Lower leg skin (tissue), 4 donors: ENCODE results near the gene ERVV-1. TPM values are rescaled to one million over a fixed set of nuclear protein-coding genes. Genes with fewer than 3 reads are reported as not detected.

ENCODE experiments used
- DNase-seq, 2 donors: peaks; one replicate each; pipeline ENCODE4 v3.0.0-alpha.2; 2019; ENCODE audit warnings: low spot score in 2 of 2
- H3K4me3 ChIP-seq: fragments of 200-600 bp; sonication (generic); 2 replicates; pipeline ENCODE4 v1.5.1; 2017; ENCODE audit warnings: mild to moderate bottlenecking, low read depth; ENCODE audit not compliant: poor library complexity, severe bottlenecking
- POLR2A ChIP-seq, 2 donors: fragments of 450-650 bp; IDR thresholded peaks; one replicate each; pipeline ENCODE4 v1.6.1; 2016 to 2017; ENCODE audit warnings: antibody characterized with exemption in 2 of 2, mild to moderate bottlenecking in 1 of 2, moderate library complexity in 1 of 2
- WGBS, 2 donors: methylation state at CpG; one replicate each; pipeline ENCODE4 v1.1.5; 2018; 5-methylcytosine and 5-hydroxymethylcytosine counted together
- intact Hi-C: fragments of 100-400 bp; cut with DNase I; formaldehyde crosslinking; loops from one replicate; pipeline ENCODE4 v1.15.0; 2023; ENCODE audit warnings: low total_unique reads
- total RNA-seq, 4 donors: library from RNA; depleted of rRNA; stranded (reverse); fragments of >200 nt; gene quantifications; one replicate each; pipeline ENCODE4 v1.1.0, GENCODE V29; 2016
- TF ChIP-seq, protein P1 (sequence below), 3 donors: fragments of 450-650 bp; IDR thresholded peaks; one replicate each; pipeline ENCODE4 v1.5.1; 2016; ENCODE audit warnings: antibody characterized with exemption in 3 of 3, mild to moderate bottlenecking in 3 of 3, moderate library complexity in 2 of 3

The ERVV-1 gene
- total RNA-seq, 4 donors from 2014 or later, result not detected

- WGBS, 2 donors, result 87 to 88% methylated on average over 16 of the region's 16 CpGs
- TF ChIP-seq, protein P1, sequence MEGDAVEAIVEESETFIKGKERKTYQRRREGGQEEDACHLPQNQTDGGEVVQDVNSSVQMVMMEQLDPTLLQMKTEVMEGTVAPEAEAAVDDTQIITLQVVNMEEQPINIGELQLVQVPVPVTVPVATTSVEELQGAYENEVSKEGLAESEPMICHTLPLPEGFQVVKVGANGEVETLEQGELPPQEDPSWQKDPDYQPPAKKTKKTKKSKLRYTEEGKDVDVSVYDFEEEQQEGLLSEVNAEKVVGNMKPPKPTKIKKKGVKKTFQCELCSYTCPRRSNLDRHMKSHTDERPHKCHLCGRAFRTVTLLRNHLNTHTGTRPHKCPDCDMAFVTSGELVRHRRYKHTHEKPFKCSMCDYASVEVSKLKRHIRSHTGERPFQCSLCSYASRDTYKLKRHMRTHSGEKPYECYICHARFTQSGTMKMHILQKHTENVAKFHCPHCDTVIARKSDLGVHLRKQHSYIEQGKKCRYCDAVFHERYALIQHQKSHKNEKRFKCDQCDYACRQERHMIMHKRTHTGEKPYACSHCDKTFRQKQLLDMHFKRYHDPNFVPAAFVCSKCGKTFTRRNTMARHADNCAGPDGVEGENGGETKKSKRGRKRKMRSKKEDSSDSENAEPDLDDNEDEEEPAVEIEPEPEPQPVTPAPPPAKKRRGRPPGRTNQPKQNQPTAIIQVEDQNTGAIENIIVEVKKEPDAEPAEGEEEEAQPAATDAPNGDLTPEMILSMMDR (IDR thresholded peaks at IDR 0.05), result no peak
- no peak for TF ChIP-seq POLR2A (IDR thresholded peaks at IDR 0.05)
- intact Hi-C loops, result no loop called here
- no peak overlapping the region for H3K4me3 ChIP-seq
- peak in 1 of 2 donors; percentile 72 for DNase-seq
These were observed 22.8 kb upstream of the ERVV-1 start for GRCh38 chr19:52990759-52991418.

GRCh38 chr19:52991484-52991883, 22.2 kb upstream of the ERVV-1 start:
- intact Hi-C loops, result no loop called here
- TF ChIP-seq POLR2A (IDR thresholded peaks at IDR 0.05), result no peak
- TF ChIP-seq, protein P1 (IDR thresholded peaks at IDR 0.05), result no peak
- peak in 1 of 2 donors; percentile 69 for DNase-seq
- 78% methylated on average over 2 of the region's 2 CpGs for WGBS, 2 donors
- no peak overlapping the region for H3K4me3 ChIP-seq

GRCh38 chr19:52992109-52993004, 21.4 kb upstream of the ERVV-1 start:
- TF ChIP-seq, protein P1 (IDR thresholded peaks at IDR 0.05), result no peak
- TF ChIP-seq POLR2A (IDR thresholded peaks at IDR 0.05), result no peak
- WGBS, 2 donors, result 19 to 21% methylated on average over 26 of the region's 26 CpGs
- peak in 1 of 2 donors; percentile 87 for DNase-seq
- peak overlapping the region; percentile 15 for H3K4me3 ChIP-seq
- intact Hi-C loops, result no loop called here

- intact Hi-C loops, result no loop called here
- peak overlapping the region; percentile 15 for H3K4me3 ChIP-seq
- peak; percentile 67 to 95 for DNase-seq
- TF ChIP-seq, protein P1 (IDR thresholded peaks at IDR 0.05), result no peak
- no peak for TF ChIP-seq POLR2A (IDR thresholded peaks at IDR 0.05)
- 0% methylated on average over 44 to 47 of the region's 50 CpGs for WGBS, 2 donors
These were observed 20.2 kb upstream of the ERVV-1 start for GRCh38 chr19:52993342-52994178.

DNA sequence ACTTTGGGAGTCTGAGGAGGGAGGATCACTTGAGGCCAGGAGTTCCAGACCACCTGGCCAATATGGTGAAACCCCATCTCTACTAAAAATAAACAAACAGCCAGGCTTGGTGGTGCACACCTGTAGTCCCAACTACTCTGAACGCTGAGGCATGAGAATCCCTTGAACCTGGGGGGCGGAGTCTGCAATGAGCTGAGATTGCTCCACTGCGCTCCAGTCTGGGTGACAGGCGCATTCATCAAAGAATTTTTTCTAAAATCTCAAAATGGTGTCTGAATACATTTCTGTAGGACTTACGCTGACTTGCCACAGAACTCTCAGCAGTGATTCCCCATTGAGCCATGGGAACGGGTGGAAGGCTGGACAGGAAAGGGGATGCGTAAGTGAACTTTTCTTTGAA, 18.0 kb upstream of the ERVV-1 start:
- intact Hi-C loops, result no loop called here
- TF ChIP-seq, protein P1 (IDR thresholded peaks at IDR 0.05), result no peak
- no peak for TF ChIP-seq POLR2A (IDR thresholded peaks at IDR 0.05)
- no peak for DNase-seq
- WGBS, 2 donors, result 88 to 90% methylated on average over 7 of the region's 7 CpGs
- H3K4me3 ChIP-seq, result no peak overlapping the region
